Fibroblast of skin of left biceps (primary cell): ENCODE measurements around the gene SULT1A3.
"Not testable (repeated sequence)": the region's sequence is repeated elsewhere in the genome, so short reads cannot be mapped to it uniquely, and the experiment has no call there.

ENCODE experiments used
- DNase-seq, 2 experiments: peaks; one replicate each; pipeline ENCODE4 v3.0.0-alpha.2; 2013; ENCODE audit warnings: low read depth in 2 of 2

Gene SULT1A3

DNA sequence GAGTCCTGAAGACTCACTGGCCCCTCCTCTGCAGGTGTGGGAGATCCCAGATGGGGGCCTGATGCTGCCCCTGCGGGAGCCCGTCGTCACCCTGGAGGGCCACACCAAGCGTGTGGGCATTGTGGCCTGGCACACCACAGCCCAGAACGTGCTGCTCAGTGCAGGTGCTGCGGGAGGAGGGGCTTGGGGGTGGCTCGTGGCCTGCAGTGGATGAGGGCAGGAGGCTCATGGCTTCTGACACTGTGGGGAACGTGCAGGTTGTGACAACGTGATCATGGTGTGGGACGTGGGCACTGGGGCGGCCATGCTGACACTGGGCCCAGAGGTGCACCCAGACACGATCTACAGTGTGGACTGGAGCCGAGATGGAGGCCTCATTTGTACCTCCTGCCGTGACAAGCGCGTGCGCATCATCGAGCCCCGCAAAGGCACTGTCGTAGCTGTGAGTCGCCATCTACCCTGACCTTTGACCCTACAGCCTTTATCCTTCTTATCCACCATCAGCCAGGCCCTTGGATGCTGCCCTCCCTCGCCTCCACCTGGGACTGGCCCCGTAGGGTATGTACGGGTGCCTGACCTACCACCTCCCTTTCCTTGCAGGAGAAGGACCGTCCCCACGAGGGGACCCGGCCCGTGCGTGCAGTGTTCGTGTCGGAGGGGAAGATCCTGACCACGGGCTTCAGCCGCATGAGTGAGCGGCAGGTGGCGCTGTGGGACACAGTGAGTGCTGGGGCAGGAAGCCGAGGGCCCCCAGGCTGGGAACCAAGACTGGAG, 12.1 kb upstream of the SULT1A3 start:
- no peak for DNase-seq

DNA sequence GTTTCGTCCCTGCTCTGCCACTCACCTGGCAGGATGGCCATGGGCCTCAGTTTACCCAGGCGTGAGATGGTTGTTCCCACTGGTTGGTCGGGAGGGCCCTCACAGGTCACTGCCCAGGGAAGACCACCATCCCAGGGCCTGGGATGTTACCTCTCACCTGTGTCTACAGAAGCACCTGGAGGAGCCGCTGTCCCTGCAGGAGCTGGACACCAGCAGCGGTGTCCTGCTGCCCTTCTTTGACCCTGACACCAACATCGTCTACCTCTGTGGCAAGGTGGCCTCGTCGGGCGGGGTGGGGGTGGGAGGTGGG, 11.5 kb upstream of the SULT1A3 start:
- no peak for DNase-seq

GRCh38 chr16:30187971-30188561, 11.0 kb upstream of the SULT1A3 start:
- DNase-seq = no peak

- not testable (repeated sequence) for DNase-seq
Measured at GRCh38 chr16:30191158-30191557, 7.9 kb upstream of the SULT1A3 start.

DNA sequence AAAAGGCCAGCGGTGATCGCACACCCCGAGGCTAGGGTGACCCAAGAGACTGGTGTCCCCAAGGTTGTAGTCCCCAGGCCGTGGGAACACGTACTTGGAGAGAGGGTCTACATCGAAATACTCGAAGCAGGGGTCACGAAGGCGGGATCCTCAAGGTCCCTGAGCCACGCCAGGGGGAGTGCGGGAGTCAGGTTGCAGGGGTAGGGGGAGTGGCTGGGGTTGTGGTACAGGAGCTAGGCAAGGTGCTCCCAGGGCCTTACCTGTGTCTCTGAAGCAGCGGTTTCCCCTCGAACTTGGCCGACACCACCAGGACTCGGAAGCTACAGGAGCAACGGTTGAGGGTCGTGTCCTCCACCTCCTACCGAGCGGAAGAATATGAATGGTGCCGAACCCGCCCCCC, 6.0 kb upstream of the SULT1A3 start:
- DNase-seq = not testable (repeated sequence)

- not testable (repeated sequence) for DNase-seq
Measured at GRCh38 chr16:30193615-30194014, 5.4 kb upstream of the SULT1A3 start, which contains the start of the genes BOLA2B and SLX1A. Gene BOLA2B, minus strand, starts transcription at chr16:30193666. Its CDS starts 71 bp downstream, at chr16:30193595. Gene SLX1A, plus strand, starts transcription at chr16:30193875. Its CDS starts 210 bp downstream, at chr16:30194085.

- DNase-seq = not testable (repeated sequence)
Measured at GRCh38 chr16:30194172-30194925, 4.7 kb upstream of the SULT1A3 start.

- not testable (repeated sequence) for DNase-seq
Measured at GRCh38 chr16:30197001-30197400, 2.1 kb upstream of the SULT1A3 start.

- DNase-seq = not testable (repeated sequence)
Measured at GRCh38 chr16:30199608-30200343, 721 bp downstream of the SULT1A3 start.

GRCh38 chr16:30205541-30206236, 6.6 kb downstream of the SULT1A3 start:
- not testable (repeated sequence) for DNase-seq

DNA sequence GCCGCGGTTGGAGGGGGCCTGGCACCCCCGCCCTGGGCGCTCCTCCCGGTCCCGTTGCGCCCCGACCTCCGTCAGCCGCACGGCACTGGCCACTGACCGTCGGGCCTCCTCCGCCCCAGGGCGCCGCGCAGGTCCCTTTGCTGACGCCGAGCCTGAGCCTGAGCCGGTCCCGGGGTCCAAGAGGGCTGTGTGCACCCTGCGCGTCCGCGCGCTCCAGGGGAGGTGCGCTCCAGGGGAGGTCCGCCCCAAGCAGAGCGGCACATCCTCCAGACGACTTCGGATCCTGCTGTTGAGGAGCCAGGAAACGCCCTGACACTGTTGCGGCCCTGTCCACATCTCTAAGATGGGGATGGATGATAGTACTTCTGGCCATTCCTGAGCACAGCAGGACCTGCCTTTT, 7.2 kb downstream of the SULT1A3 start:
- not testable (repeated sequence) for DNase-seq

DNA sequence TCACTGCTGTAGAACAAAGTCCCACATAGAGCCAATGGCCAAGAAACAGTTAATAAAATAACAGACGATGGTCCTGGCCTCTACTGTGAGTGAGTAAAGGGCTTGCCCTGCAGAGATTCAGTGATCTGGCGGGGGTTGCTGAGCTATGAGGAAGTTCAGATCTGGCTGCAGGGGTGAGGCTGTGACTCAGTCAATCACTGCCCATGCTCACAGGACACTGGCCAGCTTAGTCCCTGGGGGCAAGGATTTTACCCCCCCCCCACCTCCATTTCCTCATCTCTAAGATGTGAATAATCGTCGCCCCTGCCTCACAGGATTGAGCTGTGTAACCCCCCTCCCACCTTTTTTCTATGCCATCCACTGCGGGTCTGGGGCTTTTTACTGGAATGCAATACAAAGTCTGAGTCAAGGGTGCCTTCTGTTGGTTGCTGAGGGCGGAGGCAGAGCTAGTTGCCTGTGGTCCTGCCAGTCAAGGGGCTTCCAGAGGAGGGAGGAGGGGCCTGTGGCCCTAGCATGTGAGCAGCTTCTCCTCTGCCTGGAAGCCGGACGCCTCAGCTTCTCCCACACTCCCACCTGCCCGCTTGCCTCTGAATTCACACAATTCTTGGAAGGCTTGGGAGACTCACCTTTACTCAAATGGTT, 8.1 kb downstream of the SULT1A3 start:
- DNase-seq = not testable (repeated sequence)

DNA sequence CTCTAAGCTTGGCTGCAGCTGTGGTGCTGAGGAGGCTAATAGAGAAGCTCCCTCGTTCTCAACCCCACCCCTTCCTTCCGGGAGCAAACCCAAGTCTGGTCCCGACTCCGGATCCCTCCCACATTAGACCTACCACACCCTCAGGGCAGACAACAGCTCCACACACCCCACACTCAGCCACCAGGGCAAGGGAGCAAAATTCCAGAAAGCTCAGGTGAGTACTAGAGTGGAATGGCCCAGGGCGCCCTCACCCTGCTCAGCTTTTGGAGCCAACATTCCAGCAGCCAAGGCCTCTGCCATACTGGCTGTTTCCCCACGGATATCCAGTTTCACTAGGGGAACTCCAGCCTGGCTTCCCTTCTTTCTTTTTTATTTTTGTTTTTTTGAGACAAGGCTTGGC, 10.0 kb downstream of the SULT1A3 start:
- not testable (repeated sequence) for DNase-seq

GRCh38 chr16:30211414-30211813, 12.4 kb downstream of the SULT1A3 start:
- DNase-seq = not testable (repeated sequence)

- DNase-seq = not testable (repeated sequence)
Measured at GRCh38 chr16:30217082-30217481, 18.0 kb downstream of the SULT1A3 start.

GRCh38 chr16:30248379-30248778, 49.3 kb downstream of the SULT1A3 start, which contains the start of gene NPIPB13:
Gene NPIPB13, minus strand, starts transcription at chr16:30248479. Its CDS starts 2,906 bp downstream, at chr16:30245573.
- DNase-seq = not testable (repeated sequence)
